Right forelimb (tissue), 1 donor: ENCODE data around the gene CASP2.

Source experiments
- DNase-seq: peaks from one replicate; pipeline ENCODE4 v3.0.0-alpha.2; 2018

The CASP2 gene

DNA sequence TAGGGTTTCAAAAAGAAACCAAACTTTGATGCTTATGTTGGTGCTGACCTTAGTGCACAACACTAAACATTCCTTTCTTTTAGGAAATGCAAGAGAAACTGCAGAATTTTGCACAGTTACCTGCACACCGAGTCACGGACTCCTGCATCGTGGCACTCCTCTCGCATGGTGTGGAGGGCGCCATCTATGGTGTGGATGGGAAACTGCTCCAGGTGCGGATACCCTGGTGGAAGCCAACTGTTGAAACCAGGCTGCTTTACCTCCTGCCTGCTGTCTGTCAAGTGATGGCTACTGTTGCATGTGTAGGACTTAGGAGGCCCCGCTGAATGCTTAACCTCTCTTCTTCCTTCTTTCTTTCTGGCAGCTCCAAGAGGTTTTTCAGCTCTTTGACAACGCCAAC lies 11.7 kb downstream of the CASP2 start:
- no peak for DNase-seq

- DNase-seq, result no peak
Measured at GRCh38 chr7:143300959-143301935, 13.1 kb downstream of the CASP2 start.

DNA sequence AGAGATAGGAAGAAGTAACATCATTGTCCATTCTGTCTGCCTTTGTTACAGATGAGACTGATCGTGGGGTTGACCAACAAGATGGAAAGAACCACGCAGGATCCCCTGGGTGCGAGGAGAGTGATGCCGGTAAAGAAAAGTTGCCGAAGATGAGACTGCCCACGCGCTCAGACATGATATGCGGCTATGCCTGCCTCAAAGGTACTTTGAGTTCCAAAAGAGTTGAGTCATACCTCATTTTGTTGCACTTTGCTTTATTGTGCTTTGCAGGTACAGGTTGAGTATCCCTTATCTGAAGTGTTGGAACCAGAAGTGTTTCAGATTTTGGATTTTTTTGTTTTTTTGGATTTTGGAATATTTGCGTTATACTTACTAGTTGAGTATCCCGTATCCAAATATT lies 15.6 kb downstream of the CASP2 start:
- DNase-seq, result no peak

- no peak for DNase-seq
Measured at GRCh38 chr7:143304938-143305337, 16.8 kb downstream of the CASP2 start.

DNA sequence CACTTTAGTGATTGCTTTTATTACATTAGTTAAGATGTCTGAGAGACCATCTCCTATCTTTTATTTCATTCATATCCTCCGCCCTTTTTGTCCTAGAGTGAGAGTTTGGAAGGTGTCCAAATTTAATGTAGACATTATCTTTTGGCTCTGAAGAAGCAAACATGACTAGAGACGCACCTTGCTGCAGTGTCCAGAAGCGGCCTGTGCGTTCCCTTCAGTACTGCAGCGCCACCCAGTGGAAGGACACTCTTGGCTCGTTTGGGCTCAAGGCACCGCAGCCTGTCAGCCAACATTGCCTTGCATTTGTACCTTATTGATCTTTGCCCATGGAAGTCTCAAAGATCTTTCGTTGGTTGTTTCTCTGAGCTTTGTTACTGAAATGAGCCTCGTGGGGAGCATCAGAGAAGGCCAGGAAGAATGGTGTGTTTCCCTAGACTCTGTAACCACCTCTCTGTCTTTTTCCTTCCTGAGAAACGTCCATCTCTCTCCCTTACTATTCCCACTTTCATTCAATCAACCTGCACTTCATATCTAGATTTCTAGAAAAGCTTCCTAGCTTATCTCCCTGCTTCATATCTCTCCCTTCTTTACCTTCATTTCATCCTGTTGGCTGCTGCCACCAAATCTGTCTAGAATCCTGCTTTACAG lies 17.4 kb downstream of the CASP2 start:
- DNase-seq, result no peak

DNA sequence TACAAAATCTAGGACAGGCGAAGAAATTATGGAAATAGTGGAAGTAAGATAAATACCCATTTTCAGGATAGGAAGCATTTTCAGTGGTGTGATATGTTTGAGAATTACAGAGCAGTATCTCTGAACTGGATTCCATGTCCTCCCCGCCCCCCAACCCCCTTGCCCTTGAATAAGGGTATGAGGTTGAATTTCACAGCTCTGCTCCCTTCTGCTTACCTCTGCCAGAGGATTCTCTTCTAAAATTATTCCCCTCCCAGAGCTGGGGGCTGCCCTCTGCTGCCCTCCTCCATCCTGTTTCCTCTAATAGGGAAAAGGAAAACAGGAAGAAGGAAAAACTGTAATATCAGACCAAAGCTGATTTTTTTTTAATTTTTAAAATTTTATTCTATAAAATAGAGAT lies 20.5 kb downstream of the CASP2 start:
- DNase-seq, result no peak

DNA sequence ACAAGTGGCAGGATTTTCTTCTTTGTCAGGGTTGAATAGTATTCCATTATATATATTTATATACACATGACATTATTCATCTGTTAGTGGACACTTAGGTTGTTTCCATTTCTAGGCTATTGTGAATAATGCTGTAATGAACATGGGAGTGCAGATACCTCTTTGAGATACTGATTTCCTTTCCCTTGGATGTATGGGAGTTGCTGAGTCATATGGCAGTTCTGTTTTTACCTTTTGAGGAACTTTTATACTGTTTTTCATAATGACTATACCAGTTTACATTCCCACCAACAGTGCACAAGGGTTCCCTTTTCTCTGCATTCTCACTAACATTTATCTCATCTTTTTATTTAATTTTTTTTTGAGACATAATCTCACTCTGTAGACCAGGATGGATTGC lies 26.0 kb downstream of the CASP2 start:
- DNase-seq, result no peak

DNA sequence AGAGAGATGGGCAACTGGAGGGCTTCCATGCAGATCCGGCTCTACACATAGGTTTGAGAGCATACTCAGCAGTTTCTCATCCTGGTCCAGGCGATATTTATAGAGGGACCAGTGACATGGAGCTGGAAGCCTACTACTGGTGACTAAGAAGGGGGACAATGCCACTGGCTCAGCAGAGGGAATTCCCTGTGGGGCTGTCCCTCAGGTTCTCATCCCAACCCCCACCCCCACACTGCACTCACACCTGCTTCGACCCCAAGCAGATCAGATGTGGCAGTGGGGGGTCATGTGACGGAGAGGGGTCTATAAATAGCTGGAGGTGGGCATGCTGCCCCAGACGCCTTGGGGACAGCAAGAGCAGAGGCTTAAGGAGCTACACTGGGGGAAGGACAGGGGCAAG lies 27.6 kb downstream of the CASP2 start, which contains the start of gene CLCN1:
TSS of gene CLCN1 (plus strand) at position 336 of the 400 bp plus-strand sequence. CDS start 102 bp downstream, outside the sequence.
- DNase-seq, result no peak

DNA sequence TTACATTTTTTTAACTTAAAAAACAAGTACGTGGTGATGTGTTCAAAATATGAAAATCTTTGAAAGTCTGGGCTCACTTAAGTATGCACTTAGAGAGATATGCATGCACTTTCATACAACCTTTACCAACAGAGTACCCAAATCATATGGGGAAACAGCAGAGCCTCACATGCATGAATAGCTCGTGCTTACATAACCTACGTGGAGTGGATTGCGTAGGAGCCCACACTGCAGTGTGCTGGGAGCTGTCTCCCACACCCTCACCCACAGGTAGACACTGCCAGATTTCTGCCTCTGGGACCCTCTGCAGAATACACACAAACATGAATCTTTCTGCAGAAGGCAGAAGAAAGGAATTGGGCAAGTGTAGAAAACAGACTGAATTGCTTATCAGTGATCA lies 28.3 kb downstream of the CASP2 start:
- DNase-seq, result no peak

DNA sequence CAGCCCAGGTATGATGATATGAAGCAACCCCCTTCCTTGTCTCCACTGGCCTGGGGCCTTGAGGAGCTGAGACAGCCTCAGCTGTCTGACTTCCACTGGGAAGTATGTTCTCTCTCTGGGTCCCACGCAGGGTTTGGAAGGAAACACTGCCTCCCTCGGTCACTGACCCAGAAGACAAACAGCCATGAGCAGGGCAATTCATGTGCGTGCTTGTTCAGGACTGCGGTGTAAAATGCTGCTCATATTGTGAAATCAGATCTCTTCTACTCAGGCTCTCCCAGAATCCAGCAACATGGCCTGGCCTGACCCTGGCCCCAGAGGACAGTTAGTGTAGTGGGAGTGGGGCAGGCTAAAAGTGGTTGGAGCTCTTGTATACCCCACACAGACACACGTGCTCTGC lies 30.5 kb downstream of the CASP2 start:
- DNase-seq, result no peak

GRCh38 chr7:143320620-143321019 lies 32.5 kb downstream of the CASP2 start:
- no peak for DNase-seq

- no peak for DNase-seq
Measured at GRCh38 chr7:143321242-143321641, 33.1 kb downstream of the CASP2 start.

DNA sequence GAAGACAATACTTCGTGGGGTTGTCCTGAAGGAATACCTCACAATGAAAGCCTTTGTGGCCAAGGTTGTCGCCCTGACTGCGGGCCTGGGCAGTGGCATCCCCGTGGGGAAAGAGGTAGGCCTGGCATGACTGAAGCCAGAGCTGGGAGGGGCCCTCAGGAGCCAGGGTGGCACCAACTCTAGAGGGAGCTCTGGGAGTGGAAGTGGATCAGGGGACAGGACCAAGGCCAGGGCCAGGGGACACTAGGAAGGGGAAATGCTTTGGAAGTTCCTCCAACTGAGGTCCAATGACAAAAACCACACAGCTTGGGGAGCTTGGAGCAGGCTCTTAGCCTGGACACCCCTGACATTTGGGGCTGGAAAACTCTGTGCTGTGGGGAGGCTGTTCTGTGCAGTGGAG lies 33.6 kb downstream of the CASP2 start:
- no peak for DNase-seq

DNA sequence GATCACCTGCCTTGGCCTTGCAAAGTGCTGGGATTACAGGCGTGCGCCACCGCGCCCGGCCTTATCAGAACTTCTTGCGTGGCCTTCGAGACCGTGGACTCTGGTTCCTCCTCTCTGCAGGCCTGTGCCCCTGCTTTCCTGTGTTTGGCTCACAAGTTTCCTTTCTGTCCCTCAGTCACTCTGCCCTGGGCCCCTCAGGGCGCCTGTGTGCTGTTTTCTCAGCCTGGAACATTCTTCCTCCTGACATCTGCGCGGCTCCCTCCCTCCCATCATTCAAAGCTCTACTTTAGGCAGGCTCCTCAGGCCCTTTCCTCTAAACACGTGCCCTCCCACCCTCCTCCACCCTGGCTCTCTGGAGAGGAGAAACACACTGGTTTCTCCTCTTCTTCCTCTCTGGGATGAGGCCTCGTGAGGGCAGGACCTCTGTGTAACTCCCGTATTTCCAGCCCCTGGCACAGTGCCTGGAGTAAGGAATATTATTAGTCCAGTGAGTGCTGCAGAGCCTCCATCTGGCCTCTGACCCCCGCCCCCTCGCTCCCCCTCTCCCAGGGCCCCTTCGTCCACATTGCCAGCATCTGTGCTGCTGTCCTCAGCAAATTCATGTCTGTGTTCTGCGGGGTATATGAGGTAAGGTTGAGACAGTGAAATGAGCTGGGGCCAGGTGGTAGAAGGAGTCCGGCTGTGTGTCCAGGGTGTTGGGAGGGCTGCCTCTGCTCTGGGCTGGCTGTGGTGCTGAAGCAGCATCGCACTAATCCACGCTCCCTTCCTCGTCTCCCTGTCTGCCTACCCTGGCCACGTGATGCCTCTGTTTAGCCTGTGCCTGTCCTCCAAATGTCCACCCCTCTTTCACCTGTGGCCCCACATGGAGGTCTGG lies 34.8 kb downstream of the CASP2 start:
- DNase-seq, result no peak

- DNase-seq, result no peak
Measured at GRCh38 chr7:143323653-143324052, 35.5 kb downstream of the CASP2 start.

DNA sequence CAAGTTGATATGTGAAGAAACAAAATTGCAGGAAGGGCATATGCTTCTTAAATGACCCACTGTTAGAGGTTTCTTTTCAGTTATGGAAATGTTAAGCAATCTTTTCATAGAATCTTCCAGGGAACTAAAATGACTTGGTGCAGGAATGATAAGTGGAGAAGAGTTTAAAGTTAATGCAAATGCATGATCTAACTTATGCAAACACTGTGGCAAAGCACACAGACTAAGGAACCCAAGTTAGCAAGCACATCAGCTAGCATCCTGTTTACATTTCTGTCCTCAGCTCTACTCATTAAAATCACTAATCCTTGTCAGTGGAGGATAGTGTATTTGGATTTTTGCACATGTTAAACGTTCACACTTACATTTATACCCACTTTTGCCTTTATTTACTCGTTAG lies 37.1 kb downstream of the CASP2 start:
- DNase-seq, result no peak

- no peak for DNase-seq
Measured at GRCh38 chr7:143327903-143328302, 39.8 kb downstream of the CASP2 start.

DNA sequence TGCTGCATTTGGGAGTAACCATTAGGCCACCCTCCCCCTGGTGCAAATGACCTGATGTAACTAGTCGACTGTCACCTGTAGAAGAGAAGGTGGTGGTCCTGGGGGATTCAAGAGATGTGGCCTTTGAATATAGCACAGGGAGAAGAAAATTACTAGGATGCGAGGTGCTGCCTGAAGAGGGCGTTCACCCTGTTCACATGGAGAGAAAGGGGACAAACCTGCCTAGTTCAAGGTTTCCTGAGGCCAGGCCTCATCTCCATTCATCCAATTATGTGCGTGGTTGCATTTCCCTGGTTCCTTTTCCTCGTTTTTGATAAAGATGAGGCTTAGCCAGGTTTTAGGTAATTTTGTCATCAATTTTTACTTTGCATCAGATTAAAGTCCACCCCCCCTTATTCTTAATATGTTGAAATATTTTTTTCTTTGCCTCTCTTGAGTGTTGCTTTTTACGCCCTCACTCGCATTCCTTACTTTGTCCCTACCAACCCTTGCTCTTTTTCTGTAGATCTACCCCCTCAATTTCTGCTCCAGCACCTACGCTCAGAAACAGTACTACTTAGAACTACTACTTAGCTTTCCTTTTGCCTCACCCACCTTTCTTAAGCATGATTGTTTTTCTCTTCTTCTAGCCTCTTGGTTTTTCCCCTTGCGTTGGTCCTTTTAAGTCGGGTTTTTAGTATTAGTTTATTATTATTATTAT lies 41.5 kb downstream of the CASP2 start:
- no peak for DNase-seq

- DNase-seq, result no peak
Measured at GRCh38 chr7:143331179-143331801, 43.1 kb downstream of the CASP2 start.

- DNase-seq, result no peak
Measured at GRCh38 chr7:143334244-143334643, 46.1 kb downstream of the CASP2 start.

DNA sequence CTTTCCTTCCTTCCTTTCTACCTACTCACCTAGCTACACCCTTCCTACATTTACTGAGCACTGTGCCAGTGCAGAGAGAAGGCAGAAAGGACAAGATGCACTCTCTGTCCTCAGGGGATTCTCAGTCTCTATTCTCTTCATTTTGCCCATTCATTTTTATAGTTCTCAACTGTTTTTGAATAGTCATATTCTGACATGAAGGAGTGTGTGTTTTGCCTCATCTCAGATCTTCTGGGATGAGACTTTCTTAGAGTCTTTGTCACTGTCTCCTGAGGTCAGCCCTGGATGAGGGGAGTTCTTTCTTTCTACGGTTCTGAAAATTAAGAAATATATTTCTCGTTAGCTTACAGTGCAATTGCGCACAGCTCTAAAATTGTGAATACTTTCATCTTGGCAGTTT lies 49.1 kb downstream of the CASP2 start:
- DNase-seq, result no peak

DNA sequence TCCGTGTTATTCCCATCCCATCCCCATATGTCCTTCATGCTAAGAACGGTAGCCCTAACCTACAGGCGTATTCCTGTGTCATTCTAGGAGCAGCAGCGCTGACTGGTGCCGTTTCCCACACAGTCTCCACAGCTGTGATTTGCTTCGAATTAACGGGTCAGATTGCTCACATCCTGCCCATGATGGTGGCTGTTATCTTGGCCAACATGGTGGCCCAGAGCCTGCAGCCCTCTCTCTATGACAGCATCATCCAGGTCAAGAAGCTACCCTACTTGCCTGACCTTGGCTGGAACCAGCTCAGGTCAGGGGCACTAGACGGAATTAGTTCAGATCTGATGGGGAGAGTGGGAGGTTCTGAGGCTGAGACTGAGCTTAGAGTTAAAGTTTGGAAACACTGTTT lies 53.7 kb downstream of the CASP2 start:
- no peak for DNase-seq
